HG03097 (cell line): ENCODE results near the gene ARIH1.

Experiments
- ATAC-seq: cut with Tn5 transposase; IDR thresholded peaks from one replicate; pipeline ENCODE4 v1.9.1; 2021; ENCODE audit not compliant: unreplicated experiment, low FRiP score

ARIH1 gene

GRCh38 chr15:72486144-72486543 is 12.0 kb downstream of the ARIH1 start:
- ATAC-seq: no peak

GRCh38 chr15:72487070-72487797 is 13.1 kb downstream of the ARIH1 start:
- no peak for ATAC-seq

GRCh38 chr15:72488558-72488957 is 14.4 kb downstream of the ARIH1 start:
- no peak for ATAC-seq

GRCh38 chr15:72489943-72490554 is 15.9 kb downstream of the ARIH1 start:
- ATAC-seq: no peak

DNA sequence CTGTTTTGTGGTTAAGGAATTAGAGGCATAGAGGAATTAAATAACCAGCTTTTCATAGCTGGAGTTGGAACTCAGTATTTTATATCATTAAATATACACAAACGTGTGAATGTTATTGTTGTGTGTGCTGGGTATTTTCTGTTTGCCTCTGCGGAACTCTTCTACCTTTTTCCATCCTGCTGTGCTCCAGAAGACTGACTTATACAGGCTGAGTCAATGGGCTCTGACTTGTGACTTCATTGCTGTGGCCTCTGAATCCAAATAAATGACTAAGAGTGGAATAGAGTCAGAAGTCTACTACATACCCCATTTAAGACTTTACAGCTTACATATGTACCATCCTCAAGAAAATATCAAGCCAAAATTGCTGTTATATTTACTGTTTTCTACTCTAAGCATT is 17.6 kb downstream of the ARIH1 start:
- ATAC-seq: no peak

DNA sequence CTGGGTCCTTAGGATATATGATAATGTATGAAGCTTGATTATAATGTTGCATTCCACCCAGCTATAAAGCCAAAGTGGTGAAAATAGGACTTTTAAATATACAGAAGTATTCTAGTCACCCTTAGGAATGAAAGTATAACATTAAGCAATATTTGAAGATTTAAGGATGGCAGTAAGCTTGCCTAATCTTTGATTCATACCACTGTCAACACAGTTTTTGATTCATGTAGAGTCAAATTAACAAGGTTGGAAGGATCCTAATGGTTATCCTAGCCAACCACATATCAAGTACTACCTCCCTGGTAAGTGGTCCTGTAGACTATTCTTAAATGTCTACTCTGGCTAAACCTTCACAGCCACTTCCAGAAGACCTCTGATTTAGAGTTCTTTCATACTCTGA is 18.6 kb downstream of the ARIH1 start:
- no peak for ATAC-seq

DNA sequence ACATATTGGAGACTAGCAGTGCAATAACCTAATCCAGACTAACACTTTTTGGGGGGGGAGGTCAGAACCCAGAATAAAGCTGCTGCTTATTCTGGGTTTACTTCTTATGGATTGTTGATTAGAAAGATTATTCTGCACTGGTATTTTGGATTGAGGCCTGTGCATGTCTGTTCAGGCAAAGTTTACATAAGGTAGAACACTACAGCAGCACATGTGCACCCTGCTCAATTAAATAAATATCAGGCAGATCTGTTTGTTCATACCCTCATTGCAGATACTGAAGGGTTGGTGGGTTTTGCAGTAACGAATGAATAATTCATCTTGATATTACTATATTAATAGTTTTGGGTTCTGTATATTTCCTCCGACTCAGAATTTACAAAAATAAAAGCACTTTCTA is 19.1 kb downstream of the ARIH1 start:
- no peak for ATAC-seq

- no peak for ATAC-seq
Measured at GRCh38 chr15:72495007-72495406, 20.9 kb downstream of the ARIH1 start.

DNA sequence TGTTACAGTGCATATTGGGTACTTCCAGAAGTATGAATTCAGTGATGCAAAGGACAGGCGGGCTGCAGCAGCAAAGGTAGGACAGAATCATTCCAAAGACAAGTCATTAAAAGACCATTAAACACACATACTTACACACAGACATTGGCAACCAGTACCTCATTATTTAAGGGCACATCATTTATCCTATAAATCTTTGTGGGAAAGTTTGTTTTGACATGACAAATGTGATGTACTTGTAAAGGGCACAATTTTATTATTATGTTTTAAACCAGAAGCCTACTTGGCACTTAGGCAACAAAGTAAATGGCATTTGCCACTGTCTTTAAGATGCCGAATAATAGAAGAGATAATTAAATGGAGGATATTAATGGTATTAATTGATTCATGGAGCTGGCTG is 22.7 kb downstream of the ARIH1 start:
- ATAC-seq: no peak

DNA sequence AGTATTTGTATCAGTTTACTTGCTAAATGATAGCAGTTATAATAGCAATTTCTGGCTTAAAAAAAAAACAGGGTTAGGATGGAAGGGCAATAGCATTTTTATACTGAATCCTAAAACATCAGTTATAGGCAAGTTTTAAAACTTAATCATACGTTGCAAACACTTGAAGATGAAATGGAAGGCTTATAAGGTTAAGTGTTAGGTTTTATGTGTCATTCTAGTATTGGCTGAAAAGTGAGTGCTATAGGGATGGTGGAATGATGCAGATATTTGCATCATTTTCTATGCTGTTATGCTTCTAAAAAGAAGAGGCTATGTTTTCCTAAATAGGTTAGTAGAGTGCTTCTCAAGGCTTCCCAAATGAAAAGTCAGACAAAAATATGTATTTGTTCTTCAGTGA is 23.3 kb downstream of the ARIH1 start:
- no peak for ATAC-seq

DNA sequence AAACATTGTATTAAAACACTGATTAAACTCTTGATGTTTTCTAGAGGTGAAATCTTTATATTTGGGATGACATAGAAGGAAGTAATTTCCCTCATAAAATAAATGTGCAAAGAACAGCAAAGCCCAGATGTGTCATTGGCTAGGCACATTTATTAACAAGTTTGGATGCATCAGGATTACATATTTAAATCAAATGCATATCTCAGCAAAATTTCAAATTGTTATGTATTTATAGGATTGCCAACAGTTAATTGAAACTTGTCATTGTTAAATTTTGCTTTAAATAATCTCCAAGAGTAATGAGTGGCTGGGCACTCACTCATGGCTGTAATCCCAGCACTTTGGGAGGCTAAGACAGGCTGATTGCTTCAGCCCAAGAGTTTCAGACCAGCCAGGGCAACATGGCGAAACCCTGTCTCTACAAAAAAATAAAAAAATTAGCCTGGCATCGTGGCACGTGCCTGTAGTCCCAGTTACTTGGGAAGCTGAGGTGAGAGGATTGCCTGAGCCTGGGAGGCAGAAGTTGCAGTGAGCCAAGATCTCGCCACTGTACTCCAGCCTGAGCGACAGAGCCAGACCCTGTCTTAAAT is 28.2 kb downstream of the ARIH1 start:
- ATAC-seq: no peak

- no peak for ATAC-seq
Measured at GRCh38 chr15:72503147-72503546, 29.0 kb downstream of the ARIH1 start.

- no peak for ATAC-seq
Measured at GRCh38 chr15:72507402-72508092, 33.4 kb downstream of the ARIH1 start.

DNA sequence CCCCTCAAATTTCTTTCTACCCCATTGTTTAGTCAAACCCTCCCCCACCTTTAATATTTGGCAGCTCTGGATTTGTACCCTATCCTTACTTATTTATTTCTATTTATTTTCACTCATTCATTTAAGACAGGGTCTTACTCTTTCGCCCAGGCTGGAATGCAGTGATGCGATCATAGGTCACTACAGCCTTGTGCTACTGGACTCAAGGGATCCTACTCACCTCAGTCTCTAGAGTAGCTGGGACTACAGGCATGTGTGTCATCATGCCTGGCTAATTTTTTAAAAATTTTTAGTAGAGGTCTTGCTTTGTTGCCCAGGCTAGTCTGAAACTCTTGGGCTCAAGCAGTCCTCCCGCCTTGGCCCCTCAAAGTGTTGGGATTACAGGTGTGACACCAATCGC is 35.4 kb downstream of the ARIH1 start:
- no peak for ATAC-seq

GRCh38 chr15:72511536-72511935 is 37.4 kb downstream of the ARIH1 start:
- ATAC-seq: no peak

DNA sequence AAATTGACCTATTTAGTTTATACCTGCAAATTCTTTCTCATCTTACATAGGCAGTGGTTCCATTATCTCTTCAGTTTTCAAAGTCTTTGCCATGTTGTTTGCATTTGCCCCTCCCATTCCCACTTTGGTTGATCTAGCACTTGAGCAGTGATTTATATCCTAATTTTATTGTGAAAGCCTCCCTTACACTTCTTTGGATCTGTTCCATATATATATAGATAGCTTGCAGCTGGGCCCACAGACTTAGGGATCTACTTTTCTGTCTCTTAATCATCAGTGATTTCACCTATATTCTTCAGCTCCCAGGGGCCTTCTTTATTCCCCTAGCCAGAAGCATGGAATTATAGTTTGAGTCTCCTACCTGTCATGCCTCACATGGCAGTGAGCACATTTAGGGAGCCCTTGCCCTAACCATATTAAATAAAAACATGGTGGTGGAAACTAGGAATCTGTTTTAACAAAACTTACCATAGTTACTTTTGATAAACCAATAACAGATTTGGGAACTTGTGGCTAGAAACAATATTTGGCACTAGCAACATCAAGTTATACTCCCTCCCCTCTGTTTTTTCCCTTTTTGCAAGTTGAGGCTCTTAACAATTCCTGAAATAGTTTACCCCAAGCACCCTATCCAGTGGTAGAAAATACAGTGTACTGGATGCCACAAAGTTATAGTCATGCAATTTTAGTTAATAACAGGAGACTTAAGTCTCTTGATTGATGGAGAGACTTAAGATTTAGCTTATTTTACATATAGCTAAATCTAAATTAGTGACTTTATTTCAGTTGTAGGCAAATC is 41.7 kb downstream of the ARIH1 start:
- no peak for ATAC-seq

- no peak for ATAC-seq
Measured at GRCh38 chr15:72516777-72517176, 42.6 kb downstream of the ARIH1 start.

DNA sequence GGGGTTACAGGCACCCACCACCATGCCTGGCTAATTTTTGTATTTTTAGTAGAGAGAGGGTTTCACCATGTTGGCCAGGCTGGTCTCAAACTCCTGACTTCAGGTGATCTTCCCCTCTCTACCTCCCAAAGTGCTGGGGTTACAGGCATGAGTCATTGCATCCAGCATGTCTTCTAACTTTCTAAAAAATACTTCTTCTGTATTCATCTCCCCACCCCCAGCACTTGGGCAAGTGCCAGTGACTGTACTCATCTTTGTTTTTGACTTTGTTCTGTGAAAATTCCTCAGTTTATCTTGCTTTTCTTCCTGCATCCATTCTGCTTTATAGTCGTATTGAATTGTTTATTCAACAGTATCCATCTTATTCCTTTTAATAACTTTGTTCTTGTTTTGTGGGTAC is 47.6 kb downstream of the ARIH1 start:
- no peak for ATAC-seq

- no peak for ATAC-seq
Measured at GRCh38 chr15:72532991-72533601, 59.0 kb downstream of the ARIH1 start.

DNA sequence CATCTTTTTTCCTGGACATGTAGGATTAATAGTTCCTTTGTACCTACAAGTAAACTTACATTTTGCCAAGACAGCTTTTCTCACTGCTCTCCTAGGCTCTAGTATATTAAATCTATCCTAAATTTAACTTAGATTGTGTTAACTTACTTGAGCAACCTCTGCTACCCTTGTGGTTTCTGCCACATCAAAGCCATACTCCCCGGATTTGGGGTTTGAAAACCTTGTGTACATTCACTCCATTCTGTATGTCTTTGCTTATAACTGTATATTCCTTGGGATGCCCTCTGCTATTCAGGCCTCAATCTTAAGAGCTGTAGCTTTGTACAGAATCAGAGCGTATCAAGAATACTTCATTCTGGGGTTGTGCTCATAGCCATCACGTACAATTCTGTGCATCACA is 60.4 kb downstream of the ARIH1 start:
- ATAC-seq: no peak
